ENCODE measurements around the gene CADPS. TPM values are rescaled to one million over a fixed set of nuclear protein-coding genes. Genes with fewer than 3 reads are reported as not detected.

CADPS gene
- total and polyA plus RNA-seq, 11 donors: 3.6 to 37.8 (median 12.9) TPM

GRCh38 chr3:62370858-62371719 lies 504.1 kb downstream of the CADPS start:
- Histone ChIP-seq H3K4me3 (no peak overlapping the region), H3K27me3 (peaks cover 74 to 100% (median 97%) of the 10 kb centered on the region in 9 donors)
- ATAC-seq: no peak

GRCh38 chr3:62370112-62370857 lies 504.9 kb downstream of the CADPS start:
- Histone ChIP-seq H3K36me3 (no peaks in the 10 kb centered on the region), H3K9me3 (no peaks in the 10 kb centered on the region), H3K4me3 (no peak overlapping the region), H3K4me1 (peaks cover 0 to 64% (median 14%) of the 10 kb centered on the region in 12 donors), H3K27me3 (peaks cover 68 to 100% (median 97%) of the 10 kb centered on the region in 9 donors), H3K27ac (no peak overlapping the region)
- TF ChIP-seq POLR2A (IDR thresholded peaks at IDR 0.05): no peak
- TF ChIP-seq, protein P1, sequence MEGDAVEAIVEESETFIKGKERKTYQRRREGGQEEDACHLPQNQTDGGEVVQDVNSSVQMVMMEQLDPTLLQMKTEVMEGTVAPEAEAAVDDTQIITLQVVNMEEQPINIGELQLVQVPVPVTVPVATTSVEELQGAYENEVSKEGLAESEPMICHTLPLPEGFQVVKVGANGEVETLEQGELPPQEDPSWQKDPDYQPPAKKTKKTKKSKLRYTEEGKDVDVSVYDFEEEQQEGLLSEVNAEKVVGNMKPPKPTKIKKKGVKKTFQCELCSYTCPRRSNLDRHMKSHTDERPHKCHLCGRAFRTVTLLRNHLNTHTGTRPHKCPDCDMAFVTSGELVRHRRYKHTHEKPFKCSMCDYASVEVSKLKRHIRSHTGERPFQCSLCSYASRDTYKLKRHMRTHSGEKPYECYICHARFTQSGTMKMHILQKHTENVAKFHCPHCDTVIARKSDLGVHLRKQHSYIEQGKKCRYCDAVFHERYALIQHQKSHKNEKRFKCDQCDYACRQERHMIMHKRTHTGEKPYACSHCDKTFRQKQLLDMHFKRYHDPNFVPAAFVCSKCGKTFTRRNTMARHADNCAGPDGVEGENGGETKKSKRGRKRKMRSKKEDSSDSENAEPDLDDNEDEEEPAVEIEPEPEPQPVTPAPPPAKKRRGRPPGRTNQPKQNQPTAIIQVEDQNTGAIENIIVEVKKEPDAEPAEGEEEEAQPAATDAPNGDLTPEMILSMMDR (IDR thresholded peaks at IDR 0.05): no peak
- WGBS, 4 donors: 2 to 3% (median 3%) methylated on average over 46 of the region's 46 CpGs
- intact Hi-C loops (cut with DNase I): no loop called here
- no peak for DNase-seq
- ATAC-seq: peak in 1 of 4 donors; percentile 20

More at GRCh38 chr3:62370858-62371719, 504.1 kb downstream of the CADPS start:
- no peak for TF ChIP-seq POLR2A (IDR thresholded peaks at IDR 0.05)
- TF ChIP-seq, protein P1 (IDR thresholded peaks at IDR 0.05): no peak
- peaks cover 0 to 64% (median 14%) of the 10 kb centered on the region in 12 donors for H3K4me1 ChIP-seq
- DNase-seq: no peak
- intact Hi-C loops (cut with DNase I): no loop called here
- no peak overlapping the region for H3K27ac ChIP-seq
- no peaks in the 10 kb centered on the region for H3K9me3 ChIP-seq
- H3K36me3 ChIP-seq: no peaks in the 10 kb centered on the region
- 2 to 5% (median 4%) methylated on average over 43 to 49 of the region's 49 CpGs for WGBS, 4 donors

- H3K27ac ChIP-seq: no peak overlapping the region
- intact Hi-C loops (cut with DNase I): no loop called here
- 3 to 6% (median 4%) methylated on average over 12 of the region's 12 CpGs for WGBS, 4 donors
- H3K4me1 ChIP-seq: peaks cover 0 to 60% (median 12%) of the 10 kb centered on the region in 12 donors
- H3K9me3 ChIP-seq: no peaks in the 10 kb centered on the region
- DNase-seq: no peak
- TF ChIP-seq, protein P1 (IDR thresholded peaks at IDR 0.05): no peak
- no peak for TF ChIP-seq POLR2A (IDR thresholded peaks at IDR 0.05)
- ATAC-seq: no peak
- no peaks in the 10 kb centered on the region for H3K36me3 ChIP-seq
- H3K4me3 ChIP-seq: peak overlapping the region in 5 of 12 donors; percentile 11 to 37 (median 23)
- peaks cover 62 to 98% (median 90%) of the 10 kb centered on the region in 9 donors for H3K27me3 ChIP-seq
Measured at GRCh38 chr3:62369476-62369743, 505.8 kb downstream of the CADPS start.
